Fibroblast of lung (primary cell): ENCODE results near the gene VWF. TPM values are rescaled to one million over a fixed set of nuclear protein-coding genes. Genes with fewer than 3 reads are reported as not detected.

ENCODE experiments used
- DNase-seq, 2 donors: peaks; one replicate each; pipeline versions ENCODE4 v3.0.0 to v3.0.0-alpha.2; 2010; ENCODE audit warnings: low read depth in 2 of 2
- H2AFZ ChIP-seq: 2 replicates; pipeline ENCODE4 v1.5.1; 2012; ENCODE audit warnings: low read length, control low read depth, inconsistent platforms
- H3K27ac ChIP-seq: 2 replicates; pipeline ENCODE4 v1.5.1; 2011; ENCODE audit warnings: low read length, control low read depth; ENCODE audit not compliant: insufficient read depth
- H3K27me3 ChIP-seq: 2 replicates; pipeline ENCODE4 v1.5.1; 2011; ENCODE audit warnings: mild to moderate bottlenecking, low read length; ENCODE audit not compliant: control insufficient read depth, insufficient read depth
- H3K36me3 ChIP-seq: 2 replicates; pipeline ENCODE4 v1.5.1; 2011; ENCODE audit warnings: low read length; ENCODE audit not compliant: control insufficient read depth, insufficient read depth
- H3K4me1 ChIP-seq: 2 replicates; pipeline ENCODE4 v1.5.1; 2011; ENCODE audit warnings: low read length; ENCODE audit not compliant: control insufficient read depth, insufficient read depth; ENCODE audit errors: extremely low read depth
- H3K4me2 ChIP-seq: 2 replicates; pipeline ENCODE4 v1.5.1; 2011; ENCODE audit warnings: low read length, control low read depth; ENCODE audit not compliant: insufficient read depth; ENCODE audit errors: extremely low read depth
- H3K4me3 ChIP-seq, 4 experiments: fragments of 200-600 bp in 1 of 4; sonication (generic) in 1 of 4; replicated peaks in 1 of 4; 2 replicates each; pipeline ENCODE4 v1.5.1; 2011 to 2016; ENCODE audit warnings: low read length in 4 of 4, low read depth in 3 of 4, mild to moderate bottlenecking in 3 of 4, control low read depth in 2 of 4, inconsistent platforms in 1 of 4, mixed read lengths in 1 of 4; ENCODE audit not compliant: insufficient read depth in 1 of 4; ENCODE audit errors: control extremely low read depth in 1 of 4
- H3K79me2 ChIP-seq: 2 replicates; pipeline ENCODE4 v1.5.1; 2012; ENCODE audit warnings: mild to moderate bottlenecking, low read length, inconsistent platforms; ENCODE audit not compliant: control insufficient read depth, insufficient read depth
- H3K9ac ChIP-seq: 2 replicates; pipeline ENCODE4 v1.5.1; 2011; ENCODE audit warnings: mild to moderate bottlenecking, low read length, control low read depth; ENCODE audit not compliant: insufficient read depth
- H3K9me3 ChIP-seq: 2 replicates; pipeline ENCODE4 v1.5.1; 2012; ENCODE audit warnings: low read depth, low read length; ENCODE audit not compliant: control insufficient read depth, insufficient read depth
- H4K20me1 ChIP-seq: 2 replicates; pipeline ENCODE4 v1.5.1; 2011; ENCODE audit warnings: low read length; ENCODE audit not compliant: control insufficient read depth, insufficient read depth; ENCODE audit errors: extremely low read depth
- CTCF ChIP-seq, 2 donors: IDR thresholded peaks in 1 of 2; conservative IDR thresholded peaks in 1 of 2; 1 replicate in 1 of 2; 2 replicates in 1 of 2; pipeline ENCODE4 v1.5.1; 2011 to 2012; ENCODE audit warnings: low read length in 2 of 2, control low read depth in 1 of 2, inconsistent platforms in 1 of 2, low read depth in 1 of 2, mild to moderate bottlenecking in 1 of 2
- EZH2 ChIP-seq: IDR thresholded peaks from 2 replicates; pipeline ENCODE4 v1.5.1; 2012; ENCODE audit warnings: low read length, control low read depth, mild to moderate bottlenecking; ENCODE audit errors: missing control alignments
- polyA plus RNA-seq, 2 donors: library from polyadenylated mRNA; depleted of rRNA in 1 of 2; stranded (reverse) in 1 of 2; unstranded in 1 of 2; fragments of >200 nt; gene quantifications; 2 replicates each; pipeline ENCODE4 v1.2.1, GENCODE V29; 2011 to 2012; ENCODE audit warnings: missing spikeins in 1 of 2
- total RNA-seq: library from RNA; depleted of rRNA; stranded (reverse); fragments of >200 nt; gene quantifications from 2 replicates; pipeline ENCODE4 v1.2.1, GENCODE V29; 2014

The VWF gene
- total and polyA plus RNA-seq, 2 donors (not counting 1 experiment from before 2014, with no cell fraction given), result 0.15 to 1.7 TPM

- Histone ChIP-seq H3K9me3 (no peaks in the 10 kb centered on the region), H3K4me3 (no peak overlapping the region), H3K27me3 (peaks cover 2% of the 10 kb centered on the region), H4K20me1 (no peaks in the 10 kb centered on the region), H3K9ac (no peak overlapping the region), H3K4me1 (no peaks in the 10 kb centered on the region), H3K36me3 (no peaks in the 10 kb centered on the region), H3K4me2 (no peak overlapping the region), H3K27ac (no peak overlapping the region), H3K79me2 (no peaks in the 10 kb centered on the region), H2AFZ (no peak overlapping the region)
- TF ChIP-seq EZH2 (no peak), CTCF (conservative IDR thresholded peaks at IDR 0.05 in 1 of 2, IDR thresholded peaks at IDR 0.05 in 1 of 2; ENCODE audit: low read depth in 1 of 2, low read length in 2 of 2) (no peak)
- no peak for DNase-seq
Observed at GRCh38 chr12:5985471-5985870, 139.0 kb downstream of the VWF start.

- no peak overlapping the region for H2AFZ ChIP-seq
- no peak for TF ChIP-seq EZH2
- DNase-seq, result no peak
Observed at GRCh38 chr12:5984873-5985272, 139.6 kb downstream of the VWF start.

GRCh38 chr12:5982106-5982505 is 142.4 kb downstream of the VWF start:
- Histone ChIP-seq H3K9me3 (no peaks in the 10 kb centered on the region), H3K4me2 (no peak overlapping the region), H3K4me1 (no peaks in the 10 kb centered on the region), H4K20me1 (no peaks in the 10 kb centered on the region), H3K36me3 (no peaks in the 10 kb centered on the region), H3K9ac (no peak overlapping the region), H3K27ac (no peak overlapping the region), H3K79me2 (no peaks in the 10 kb centered on the region), H3K27me3 (peaks cover 4% of the 10 kb centered on the region), H2AFZ (no peak overlapping the region), H3K4me3 (no peak overlapping the region)
- TF ChIP-seq EZH2 (no peak), CTCF (conservative IDR thresholded peaks at IDR 0.05 in 1 of 2, IDR thresholded peaks at IDR 0.05 in 1 of 2; ENCODE audit: low read depth in 1 of 2, low read length in 2 of 2) (no peak)
- no peak for DNase-seq

More at GRCh38 chr12:5984873-5985272, 139.6 kb downstream of the VWF start:
- Histone ChIP-seq H3K36me3 (no peaks in the 10 kb centered on the region), H4K20me1 (no peaks in the 10 kb centered on the region), H3K4me2 (no peak overlapping the region), H3K9ac (no peak overlapping the region), H3K79me2 (no peaks in the 10 kb centered on the region), H3K9me3 (no peaks in the 10 kb centered on the region), H3K27me3 (peaks cover 2% of the 10 kb centered on the region), H3K27ac (no peak overlapping the region), H3K4me1 (no peaks in the 10 kb centered on the region), H3K4me3 (no peak overlapping the region)
